ENCODE results near the gene SFSWAP.

Gene SFSWAP

GRCh38 chr12:131699434-131699833 is 11.5 kb upstream of the SFSWAP start:
- H3K27me3 ChIP-seq (ENCODE audit: insufficient read depth, low read depth): no peaks in the 10 kb centered on the region
- H3K4me1 ChIP-seq (ENCODE audit: low read depth, poor library complexity, severe bottlenecking): no peaks in the 10 kb centered on the region

DNA sequence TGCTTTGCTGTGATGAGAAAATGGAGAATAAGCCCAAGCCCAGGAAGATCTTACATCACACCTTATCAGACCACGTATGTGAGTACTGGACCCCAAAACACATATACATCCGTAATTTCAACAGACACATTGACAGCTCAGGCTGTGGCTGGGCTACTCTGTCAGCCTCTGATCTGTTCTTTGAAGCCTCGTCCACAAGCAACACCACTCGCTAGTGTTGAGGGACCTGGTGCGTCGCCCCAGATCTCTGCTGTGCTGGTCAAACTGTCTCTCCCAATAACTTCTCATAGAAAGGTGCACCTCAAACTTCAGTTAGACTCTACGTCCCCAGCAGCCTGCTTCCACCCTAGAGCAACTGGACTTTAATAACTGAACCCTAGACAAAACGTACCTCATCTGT is 10.6 kb upstream of the SFSWAP start:
- Histone ChIP-seq H3K4me1 (ENCODE audit: low read depth, poor library complexity, severe bottlenecking) (no peaks in the 10 kb centered on the region), H3K9ac (no peak overlapping the region), H2AFZ (ENCODE audit: low read depth) (no peak overlapping the region), H3K4me3 (IDR thresholded peaks at IDR 0.05; ENCODE audit: insufficient read depth, low read depth, low read length) (no peak overlapping the region), H3K4me2 (no peak overlapping the region), H3K79me2 (ENCODE audit: insufficient read depth, low read depth) (no peaks in the 10 kb centered on the region), H3K36me3 (ENCODE audit: insufficient read depth) (no peaks in the 10 kb centered on the region), H4K20me1 (ENCODE audit: insufficient read depth) (no peaks in the 10 kb centered on the region), H3K27ac (no peak overlapping the region), H3K27me3 (ENCODE audit: insufficient read depth, low read depth) (no peaks in the 10 kb centered on the region)
- TF ChIP-seq CTCF (conservative IDR thresholded peaks at IDR 0.05; ENCODE audit: low read depth, low read length): no peak

More at GRCh38 chr12:131699434-131699833, 11.5 kb upstream of the SFSWAP start:
- no peak for TF ChIP-seq CTCF (conservative IDR thresholded peaks at IDR 0.05; ENCODE audit: low read depth, low read length)
- Histone ChIP-seq H2AFZ (ENCODE audit: low read depth) (no peak overlapping the region), H3K36me3 (ENCODE audit: insufficient read depth) (no peaks in the 10 kb centered on the region), H3K4me3 (IDR thresholded peaks at IDR 0.05; ENCODE audit: insufficient read depth, low read depth, low read length) (no peak overlapping the region), H3K9ac (no peak overlapping the region), H3K27ac (no peak overlapping the region), H4K20me1 (ENCODE audit: insufficient read depth) (no peaks in the 10 kb centered on the region), H3K79me2 (ENCODE audit: insufficient read depth, low read depth) (no peaks in the 10 kb centered on the region), H3K4me2 (no peak overlapping the region)

- no peak overlapping the region for H3K9ac ChIP-seq
- no peak for TF ChIP-seq CTCF (conservative IDR thresholded peaks at IDR 0.05; ENCODE audit: low read depth, low read length)
- no peaks in the 10 kb centered on the region for H3K4me1 ChIP-seq (ENCODE audit: low read depth, poor library complexity, severe bottlenecking)
- H3K4me3 ChIP-seq (IDR thresholded peaks at IDR 0.05; ENCODE audit: insufficient read depth, low read depth, low read length): no peak overlapping the region
- no peak overlapping the region for H3K27ac ChIP-seq
- H3K4me2 ChIP-seq: no peak overlapping the region
- H3K27me3 ChIP-seq (ENCODE audit: insufficient read depth, low read depth): no peaks in the 10 kb centered on the region
- no peaks in the 10 kb centered on the region for H3K79me2 ChIP-seq (ENCODE audit: insufficient read depth, low read depth)
- no peak overlapping the region for H2AFZ ChIP-seq (ENCODE audit: low read depth)
- H3K36me3 ChIP-seq (ENCODE audit: insufficient read depth): no peaks in the 10 kb centered on the region
- no peaks in the 10 kb centered on the region for H4K20me1 ChIP-seq (ENCODE audit: insufficient read depth)
Observed at GRCh38 chr12:131701705-131702572, 9.0 kb upstream of the SFSWAP start.

DNA sequence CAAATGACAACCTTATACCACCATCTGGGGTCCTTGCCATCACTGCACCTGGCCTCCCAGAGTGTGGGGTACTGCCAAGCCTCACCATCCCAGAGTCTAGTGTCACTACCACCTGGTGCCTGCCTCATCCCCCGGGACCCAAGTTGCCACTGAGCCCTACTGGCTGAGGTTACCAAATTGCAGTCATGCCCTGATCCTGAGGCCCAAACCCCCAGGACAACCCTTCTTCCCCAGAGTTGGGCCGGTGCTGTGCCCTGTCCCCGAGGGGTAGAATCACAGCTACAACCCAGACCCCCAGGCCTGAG is 8.4 kb upstream of the SFSWAP start:
- H3K4me3 ChIP-seq (IDR thresholded peaks at IDR 0.05; ENCODE audit: insufficient read depth, low read depth, low read length): no peak overlapping the region
- no peak overlapping the region for H2AFZ ChIP-seq (ENCODE audit: low read depth)
- H4K20me1 ChIP-seq (ENCODE audit: insufficient read depth): no peaks in the 10 kb centered on the region
- H3K79me2 ChIP-seq (ENCODE audit: insufficient read depth, low read depth): no peaks in the 10 kb centered on the region
- H3K36me3 ChIP-seq (ENCODE audit: insufficient read depth): no peaks in the 10 kb centered on the region
- no peaks in the 10 kb centered on the region for H3K4me1 ChIP-seq (ENCODE audit: low read depth, poor library complexity, severe bottlenecking)
- no peak overlapping the region for H3K9ac ChIP-seq
- no peak overlapping the region for H3K27ac ChIP-seq
- no peak overlapping the region for H3K4me2 ChIP-seq
- TF ChIP-seq CTCF (conservative IDR thresholded peaks at IDR 0.05; ENCODE audit: low read depth, low read length): no peak
- no peaks in the 10 kb centered on the region for H3K27me3 ChIP-seq (ENCODE audit: insufficient read depth, low read depth)

Measured in KMS-11 (cell line).